PC-3 (cell line): ENCODE measurements around the gene DSG2.

Source experiments
- CTCF ChIP-seq: fragments of 300-600 bp; sonication (generic); conservative IDR thresholded peaks from 2 replicates; pipeline ENCODE4 v1.5.1; 2017; ENCODE audit warnings: antibody characterized with exemption, low read depth, mild to moderate bottlenecking, low read length
- EZH2 ChIP-seq: fragments of 300-600 bp; sonication (generic); IDR thresholded peaks from one replicate; pipeline ENCODE4 v1.6.1; 2017; ENCODE audit warnings: antibody characterized with exemption, mild to moderate bottlenecking, low read length; ENCODE audit not compliant: unreplicated experiment
- EZH2phosphoT487 ChIP-seq: fragments of 300-600 bp; sonication (generic); IDR thresholded peaks from 2 replicates; pipeline ENCODE4 v1.6.1; 2018; ENCODE audit warnings: mild to moderate bottlenecking, antibody characterized with exemption, low read length, borderline replicate concordance

- no peak for TF ChIP-seq EZH2
- no peak for TF ChIP-seq EZH2phosphoT487
- TF ChIP-seq CTCF = no peak
Observed at GRCh38 chr18:31579375-31579774, 81.4 kb downstream of the DSG2 start.
